Left kidney (tissue), 2 donors: Measurements from ENCODE around the gene GALNTL6. TPM values are rescaled to one million over a fixed set of nuclear protein-coding genes. Genes with fewer than 3 reads are reported as not detected.
A peak's percentile ranks its signal among the peaks of the same experiment; 100 is the strongest.

Source experiments
- DNase-seq: peaks from one replicate; pipeline ENCODE4 v3.0.0-alpha.2; 2013
- polyA plus RNA-seq: library from polyadenylated mRNA; unstranded; fragments of 120-200 nt; gene quantifications from one replicate; pipeline ENCODE4 v1.2.1, GENCODE V29; 2013; ENCODE audit not compliant: insufficient read length

The GALNTL6 gene
- polyA plus RNA-seq, 1 donor: 0.78 TPM

- no peak for DNase-seq
These were observed 1177.0 kb downstream of the GALNTL6 start for GRCh38 chr4:172989984-172990820.

GRCh38 chr4:172992648-172993378 lies 1179.6 kb downstream of the GALNTL6 start:
- no peak for DNase-seq

- no peak for DNase-seq
These were observed 1182.0 kb downstream of the GALNTL6 start for GRCh38 chr4:172995161-172995560.

DNA sequence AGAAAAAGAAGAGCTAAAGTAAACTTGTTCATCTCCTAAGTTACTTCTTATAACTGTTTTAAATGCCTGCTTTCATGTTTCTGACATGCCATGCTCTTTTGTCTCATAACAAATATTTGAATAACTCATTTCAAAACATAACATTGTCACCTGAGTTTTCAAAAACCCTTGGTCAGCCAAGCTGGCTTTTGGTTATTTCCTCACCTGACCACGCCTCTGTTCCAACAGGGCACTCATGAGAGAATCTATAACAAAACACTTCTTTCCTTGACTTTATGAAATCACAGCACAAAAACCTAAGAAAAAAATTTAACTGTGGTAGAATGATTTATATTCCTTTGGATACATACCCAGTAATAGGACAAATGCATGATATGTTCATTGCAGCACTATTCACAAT lies 1182.5 kb downstream of the GALNTL6 start:
- DNase-seq: no peak

GRCh38 chr4:172996571-172997216 lies 1183.5 kb downstream of the GALNTL6 start:
- no peak for DNase-seq

- DNase-seq: no peak
These were observed 1184.0 kb downstream of the GALNTL6 start for GRCh38 chr4:172997217-172997609.

GRCh38 chr4:172997856-172998255 lies 1184.7 kb downstream of the GALNTL6 start:
- DNase-seq: no peak

DNA sequence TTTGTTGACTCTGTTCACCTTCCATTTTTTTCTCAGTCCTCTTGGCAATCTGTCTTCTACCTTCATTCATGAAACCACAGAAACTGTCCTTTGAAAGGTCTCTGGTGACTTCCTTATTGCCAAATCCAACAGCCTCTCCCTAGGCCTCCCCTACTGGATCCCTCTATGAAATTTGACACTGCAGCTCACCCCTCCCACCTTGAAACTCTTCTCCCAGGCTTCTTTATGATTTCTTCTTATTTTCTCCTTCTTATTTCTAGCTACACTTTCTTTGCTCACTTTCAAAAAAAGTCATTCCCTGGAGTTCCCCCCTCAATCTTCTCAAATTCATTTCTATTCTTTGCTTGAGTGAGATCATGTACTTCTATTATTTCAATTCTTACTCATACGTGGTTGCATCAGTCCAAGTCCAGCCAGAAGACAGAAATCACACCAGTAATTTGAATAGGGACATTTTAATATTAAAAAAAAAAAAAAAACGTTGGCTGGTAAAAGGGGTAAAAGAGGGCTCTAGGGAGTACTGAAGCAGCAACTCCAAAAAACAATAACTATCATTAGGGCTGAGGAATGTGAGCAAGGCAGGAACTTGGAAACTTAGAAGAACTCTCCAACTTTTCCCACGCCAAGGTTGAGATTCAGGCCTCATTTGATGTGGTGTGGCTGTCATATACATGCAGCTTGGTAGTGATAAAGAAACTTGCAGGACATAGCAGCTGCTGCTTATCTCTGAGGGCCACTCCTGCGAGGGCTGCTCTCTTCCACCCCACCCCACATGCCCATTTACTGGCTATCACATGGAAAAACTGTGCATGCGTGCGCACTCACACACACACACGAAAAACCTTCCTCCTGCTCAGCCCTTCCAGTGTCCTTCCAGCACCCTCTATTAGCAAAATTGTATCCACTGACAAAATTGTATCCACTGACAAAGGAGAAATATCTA lies 1185.6 kb downstream of the GALNTL6 start:
- DNase-seq: no peak

DNA sequence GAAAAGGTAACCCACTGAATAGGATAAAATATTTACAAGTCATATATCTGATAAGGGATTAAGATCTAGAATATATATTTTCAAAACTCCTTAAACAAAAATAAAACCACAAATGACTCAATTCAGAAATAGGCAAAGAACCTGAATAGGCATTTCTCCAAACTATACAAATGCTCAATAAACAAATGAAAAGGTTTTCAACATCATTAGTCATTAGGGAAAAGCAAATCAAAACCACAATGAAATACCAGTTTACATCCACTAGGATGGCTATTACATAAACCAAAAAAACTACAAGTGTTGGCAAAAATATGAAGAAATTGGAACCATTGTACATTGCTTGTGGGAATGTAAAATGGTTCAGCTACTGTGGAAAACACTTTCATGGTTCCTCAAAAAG lies 1188.4 kb downstream of the GALNTL6 start:
- no peak for DNase-seq

GRCh38 chr4:173002830-173003561 lies 1189.8 kb downstream of the GALNTL6 start:
- DNase-seq: no peak

DNA sequence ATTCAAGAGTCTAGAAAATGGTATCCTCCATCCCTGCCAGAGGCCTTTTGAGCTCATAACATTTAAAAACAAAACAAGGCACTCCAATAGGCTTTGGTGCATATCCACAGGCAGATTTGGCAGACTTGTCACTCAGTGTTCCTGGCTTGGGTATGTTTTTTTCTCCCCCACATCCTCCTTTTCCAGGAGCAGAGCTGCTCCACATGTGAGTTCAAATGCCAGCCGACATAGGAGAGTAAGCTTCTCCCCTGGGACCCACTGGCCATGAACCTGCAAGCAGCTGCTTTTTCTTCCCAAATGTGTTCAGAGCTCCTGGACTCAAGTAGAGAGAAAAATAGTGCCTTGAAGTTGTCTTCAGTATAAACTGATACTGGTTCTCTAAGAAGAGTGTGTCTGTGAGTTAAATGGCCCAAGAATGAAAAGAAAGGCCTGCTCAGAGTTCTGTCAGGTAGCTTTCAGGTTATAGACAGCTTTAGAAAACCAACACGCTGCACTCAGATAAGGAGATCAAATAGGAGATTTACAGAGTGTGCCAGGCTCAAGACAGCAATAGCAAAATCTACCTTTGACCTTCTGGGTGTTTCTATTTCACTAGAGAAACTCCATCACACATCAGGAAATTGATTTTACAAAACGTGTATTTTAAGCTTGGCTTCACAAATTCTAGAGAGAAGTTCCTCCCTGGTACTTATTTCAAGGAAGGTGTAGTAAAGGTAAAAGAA lies 1192.9 kb downstream of the GALNTL6 start:
- DNase-seq: no peak

GRCh38 chr4:173008436-173008835 lies 1195.2 kb downstream of the GALNTL6 start:
- DNase-seq: no peak

DNA sequence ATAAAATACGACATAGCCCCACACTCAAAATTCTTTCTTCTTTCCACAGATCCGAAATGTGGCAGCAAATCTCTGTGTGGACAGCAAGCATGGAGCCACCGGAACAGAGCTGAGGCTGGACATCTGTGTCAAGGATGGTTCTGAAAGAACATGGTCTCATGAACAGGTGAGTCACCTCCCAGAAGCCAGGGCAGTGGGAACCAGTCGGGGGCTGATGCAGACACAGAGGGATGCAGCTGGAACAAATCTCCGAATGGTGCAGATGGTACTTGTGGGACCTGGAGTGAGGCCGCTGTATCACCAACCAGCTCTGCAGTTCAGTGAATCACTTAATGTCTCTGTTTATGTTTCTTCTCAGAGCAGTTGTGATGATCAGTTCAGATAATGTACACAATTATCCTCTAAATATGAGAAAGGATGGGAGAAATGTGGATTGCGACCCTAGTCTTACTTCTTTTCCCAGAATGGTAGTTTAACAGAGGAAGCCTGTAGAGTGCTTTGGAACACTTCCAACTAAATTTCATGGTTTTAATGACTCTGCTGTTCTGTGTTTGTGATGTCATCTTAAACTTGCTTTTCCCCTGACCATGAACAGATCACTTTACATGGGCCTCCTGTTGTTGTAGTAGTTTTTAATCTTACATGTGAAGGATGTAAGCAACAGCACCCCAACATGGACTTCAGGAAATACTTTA lies 1196.1 kb downstream of the GALNTL6 start:
- DNase-seq: no peak

GRCh38 chr4:173012608-173013007 lies 1199.4 kb downstream of the GALNTL6 start:
- no peak for DNase-seq

GRCh38 chr4:173013232-173013930 lies 1200.2 kb downstream of the GALNTL6 start:
- DNase-seq: peak; percentile 53

DNA sequence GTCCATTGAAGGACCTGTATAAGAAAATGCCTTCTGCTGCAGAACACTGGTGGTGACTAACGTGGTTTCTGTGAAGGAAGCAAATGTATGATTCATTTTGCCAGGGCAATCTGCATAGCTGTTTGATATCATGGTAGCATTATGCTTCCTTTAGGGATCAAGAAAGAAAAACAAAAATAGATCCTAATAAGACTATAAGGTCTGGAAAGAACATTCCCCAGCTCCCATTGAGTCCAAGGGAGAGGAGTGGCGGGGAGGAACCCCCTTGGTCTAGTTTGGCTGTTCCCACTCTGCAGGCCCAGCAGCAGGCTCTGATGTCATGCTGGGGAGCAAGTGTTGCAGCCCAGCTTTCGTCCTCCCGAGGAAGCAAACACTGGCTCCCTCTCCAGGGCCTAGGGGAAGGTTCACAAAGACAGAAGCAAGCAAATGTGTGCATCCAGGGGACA lies 1200.9 kb downstream of the GALNTL6 start:
- DNase-seq: no peak

- no peak for DNase-seq
These were observed 1201.6 kb downstream of the GALNTL6 start for GRCh38 chr4:173014836-173015235.

GRCh38 chr4:173017802-173018201 lies 1204.6 kb downstream of the GALNTL6 start:
- DNase-seq: no peak

- DNase-seq: no peak
These were observed 1205.2 kb downstream of the GALNTL6 start for GRCh38 chr4:173018446-173018845.
